Activated naive CD4-positive, alpha-beta T cell treated with anti-CD3 and anti-CD28 coated beads, Interleukin-2, amount 50 U/mL, for 72 hours (primary cell): ENCODE measurements around the gene ZNF584. TPM values are rescaled to one million over a fixed set of nuclear protein-coding genes. Genes with fewer than 3 reads are reported as not detected.
"Not testable (repeated sequence)": the region's sequence is repeated elsewhere in the genome, so short reads cannot be mapped to it uniquely, and the experiment has no call there.

ENCODE experiments used
- ATAC-seq, 2 donors: fragments of 150-1000 bp; cut with Tn5 transposase; 2 replicates each; pipeline ENCODE4 v1.10.0; 2021; ENCODE audit warnings: mild to moderate bottlenecking in 2 of 2, moderate library complexity in 2 of 2
- DNase-seq, 2 donors: peaks; one replicate each; pipeline ENCODE4 v3.0.0; 2021 to 2022; ENCODE audit warnings: low spot score in 2 of 2
- H3K27ac Mint-ChIP-seq, 2 donors: one replicate each; pipeline ENCODE4 v1.8.0; 2022; ENCODE audit warnings: mild to moderate bottlenecking in 2 of 2, mixed read lengths in 2 of 2
- H3K36me3 Mint-ChIP-seq, 2 donors: one replicate each; pipeline ENCODE4 v1.8.0; 2022; ENCODE audit warnings: mixed read lengths in 2 of 2
- H3K9me3 Mint-ChIP-seq, 2 donors: one replicate each; pipeline ENCODE4 v1.8.0; 2022; ENCODE audit warnings: mixed read lengths in 2 of 2
- total RNA-seq, 2 donors: library from RNA; stranded (reverse); gene quantifications; one replicate each; pipeline ENCODE4 v1.2.3, GENCODE V29; 2022

The ZNF584 gene
- total RNA-seq, 2 donors from 2014 or later, result 10.4 to 13.9 TPM

DNA sequence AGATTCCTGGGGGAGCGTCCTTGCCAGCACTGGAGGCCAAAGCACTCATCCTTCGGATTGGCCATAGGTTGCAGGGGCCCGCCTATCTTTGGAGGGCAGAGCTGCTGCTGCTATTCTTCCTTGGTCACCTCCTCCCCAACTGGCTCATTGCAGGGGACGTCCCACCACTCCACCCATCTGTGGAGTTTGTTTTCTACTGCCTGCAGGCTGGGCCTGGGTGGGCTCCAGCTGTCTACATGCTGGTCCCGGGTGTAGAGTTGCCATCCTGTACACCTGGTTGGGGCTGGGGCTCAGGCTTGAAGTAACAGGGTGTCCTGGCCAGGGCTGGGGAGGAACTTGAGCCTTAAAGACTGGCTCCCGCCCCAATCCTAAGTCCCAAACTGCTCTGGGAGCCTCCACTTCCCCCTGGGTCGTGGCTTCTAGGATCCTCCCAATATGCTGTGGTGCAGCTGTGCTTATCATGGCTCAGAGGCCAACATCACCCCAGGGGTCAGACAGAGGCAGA lies 10.9 kb upstream of the ZNF584 start:
- Mint-ChIP-seq H3K9me3 (no peaks in the 10 kb centered on the region), H3K36me3 (peaks cover 18 to 23% of the 10 kb centered on the region in 2 donors), H3K27ac (no peak overlapping the region)
- no peak for DNase-seq
- ATAC-seq, result no peak

DNA sequence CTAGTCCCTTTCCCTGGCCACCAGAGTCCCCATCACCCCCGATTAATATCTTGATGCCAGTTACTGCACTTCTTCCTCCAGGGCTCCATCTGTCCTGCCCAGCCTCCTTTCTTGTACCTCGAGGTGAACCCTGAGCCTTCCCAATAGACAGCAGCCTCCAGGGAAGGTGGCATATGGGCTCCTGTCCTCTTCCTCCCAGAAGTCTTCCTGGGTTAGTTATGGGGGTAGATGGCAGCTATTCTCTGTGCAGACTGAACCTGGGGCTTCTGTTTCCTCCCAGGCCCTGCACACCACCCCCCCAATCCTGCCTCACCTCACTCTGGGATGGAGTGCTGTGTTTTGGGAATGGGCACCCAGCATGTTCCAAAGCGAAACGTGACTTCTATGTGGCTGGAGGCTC lies 10.4 kb upstream of the ZNF584 start:
- ATAC-seq, result no peak
- no peak overlapping the region for H3K27ac Mint-ChIP-seq
- no peak for DNase-seq
- H3K36me3 Mint-ChIP-seq, result peaks cover 18% of the 10 kb centered on the region in 2 donors
- no peaks in the 10 kb centered on the region for H3K9me3 Mint-ChIP-seq

GRCh38 chr19:58398545-58398944 lies 9.9 kb upstream of the ZNF584 start:
- ATAC-seq, result no peak
- Mint-ChIP-seq H3K9me3 (no peaks in the 10 kb centered on the region), H3K27ac (no peak overlapping the region), H3K36me3 (peaks cover 13 to 16% of the 10 kb centered on the region in 2 donors)
- DNase-seq, result no peak

DNA sequence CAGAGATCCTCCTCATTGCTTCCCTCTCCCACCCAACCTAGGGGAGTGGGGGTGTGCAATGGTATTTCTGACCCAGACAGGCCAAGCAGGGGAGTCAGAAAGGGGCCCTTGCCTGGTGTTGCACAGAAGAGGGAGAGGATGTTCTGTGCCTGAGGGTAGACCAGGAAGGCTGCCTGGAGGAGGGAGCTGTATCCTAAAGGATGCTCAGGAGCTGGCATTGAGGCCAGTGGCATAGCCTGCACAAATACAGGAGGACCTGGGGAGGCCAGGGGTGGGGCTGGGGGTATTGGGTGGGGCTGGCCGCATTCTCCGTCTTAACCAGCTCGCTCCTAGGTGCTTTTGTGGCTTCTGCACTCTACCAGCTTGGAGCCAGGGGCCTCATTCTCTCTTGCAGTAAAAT lies 8.5 kb upstream of the ZNF584 start:
- H3K27ac Mint-ChIP-seq, result peak overlapping the region in 1 of 2 donors; percentile 53
- H3K36me3 Mint-ChIP-seq, result peaks cover under 1 to 2% of the 10 kb centered on the region in 2 donors
- DNase-seq (no peak), ATAC-seq (no peak)
- H3K9me3 Mint-ChIP-seq, result no peaks in the 10 kb centered on the region

DNA sequence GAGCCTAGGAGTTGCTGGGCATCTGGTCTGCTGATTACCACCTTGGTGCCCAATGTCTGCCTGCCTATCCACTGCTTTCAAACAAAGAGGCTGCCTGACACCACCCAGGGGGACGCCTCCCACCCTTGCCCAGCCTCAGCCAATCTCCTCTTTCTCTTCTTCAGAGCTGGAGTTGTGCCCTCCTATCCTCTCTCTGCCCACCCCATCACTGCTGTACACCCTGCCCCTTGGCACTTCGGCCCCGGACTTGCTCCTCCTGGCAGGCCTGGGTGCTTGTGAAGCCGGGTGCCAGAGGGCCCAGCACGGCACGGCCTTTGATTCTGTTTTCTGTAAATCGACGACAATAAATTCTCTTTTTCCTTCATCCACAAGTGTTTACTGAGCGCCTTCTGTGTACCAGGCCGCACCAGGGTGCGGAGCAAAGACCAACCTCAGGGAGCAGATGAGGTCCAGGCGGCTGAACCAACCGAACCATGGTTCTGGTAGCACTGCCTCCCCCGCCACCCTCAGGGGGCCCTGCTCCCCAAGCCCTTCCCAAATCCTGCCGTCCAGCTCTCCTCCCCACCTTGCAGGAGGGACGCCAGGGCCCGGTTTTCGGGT lies 8.0 kb upstream of the ZNF584 start:
- H3K9me3 Mint-ChIP-seq, result no peaks in the 10 kb centered on the region
- no peaks in the 10 kb centered on the region for H3K36me3 Mint-ChIP-seq
- ATAC-seq, result no peak
- peak overlapping the region; percentile 70 to 93 for H3K27ac Mint-ChIP-seq
- DNase-seq, result no peak

- ATAC-seq, result peak; percentile 97 to 99
- Mint-ChIP-seq H3K27ac (peak overlapping the region; percentile 70 to 93), H3K9me3 (no peaks in the 10 kb centered on the region), H3K36me3 (no peaks in the 10 kb centered on the region)
- peak; percentile 98 to 99 for DNase-seq
These were observed 7.3 kb upstream of the ZNF584 start for GRCh38 chr19:58400916-58401839.

DNA sequence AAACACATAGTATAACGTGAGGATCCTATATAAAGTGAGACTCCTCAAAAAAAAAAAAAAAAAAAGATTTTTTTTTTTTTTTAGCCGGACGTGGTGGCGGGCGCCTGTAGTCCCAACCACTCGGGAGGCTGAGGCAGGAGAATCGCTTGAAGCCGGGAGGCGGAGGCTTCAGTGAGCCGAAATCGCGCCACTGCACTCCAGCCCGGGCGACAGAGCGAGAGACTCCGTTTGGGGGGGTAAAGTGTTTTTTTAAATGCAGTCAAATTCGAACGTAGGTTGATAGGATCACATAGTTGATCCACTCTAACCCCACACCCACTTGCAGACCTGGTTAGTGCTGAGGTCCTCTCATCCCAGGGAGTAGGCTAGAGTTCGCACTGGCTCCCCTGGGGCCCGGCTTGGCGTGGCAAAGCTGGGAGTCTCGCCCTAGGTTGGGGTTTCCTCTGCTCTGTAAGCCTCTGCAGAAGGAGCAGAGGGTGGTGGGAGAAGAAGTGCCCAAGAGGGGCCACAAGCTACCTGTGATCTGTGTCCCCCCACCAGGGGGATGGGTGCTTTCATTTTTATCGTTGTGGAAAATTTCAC lies 6.5 kb upstream of the ZNF584 start:
- Mint-ChIP-seq H3K36me3 (no peaks in the 10 kb centered on the region), H3K27ac (peak overlapping the region in 1 of 2 donors; percentile 70), H3K9me3 (no peaks in the 10 kb centered on the region)
- DNase-seq (no peak), ATAC-seq (no peak)

GRCh38 chr19:58403920-58404478 lies 4.5 kb upstream of the ZNF584 start:
- H3K36me3 Mint-ChIP-seq, DNase-seq, H3K9me3 Mint-ChIP-seq, ATAC-seq: not testable (repeated sequence)
- peak overlapping the region in 1 of 2 donors; percentile 55 for H3K27ac Mint-ChIP-seq

DNA sequence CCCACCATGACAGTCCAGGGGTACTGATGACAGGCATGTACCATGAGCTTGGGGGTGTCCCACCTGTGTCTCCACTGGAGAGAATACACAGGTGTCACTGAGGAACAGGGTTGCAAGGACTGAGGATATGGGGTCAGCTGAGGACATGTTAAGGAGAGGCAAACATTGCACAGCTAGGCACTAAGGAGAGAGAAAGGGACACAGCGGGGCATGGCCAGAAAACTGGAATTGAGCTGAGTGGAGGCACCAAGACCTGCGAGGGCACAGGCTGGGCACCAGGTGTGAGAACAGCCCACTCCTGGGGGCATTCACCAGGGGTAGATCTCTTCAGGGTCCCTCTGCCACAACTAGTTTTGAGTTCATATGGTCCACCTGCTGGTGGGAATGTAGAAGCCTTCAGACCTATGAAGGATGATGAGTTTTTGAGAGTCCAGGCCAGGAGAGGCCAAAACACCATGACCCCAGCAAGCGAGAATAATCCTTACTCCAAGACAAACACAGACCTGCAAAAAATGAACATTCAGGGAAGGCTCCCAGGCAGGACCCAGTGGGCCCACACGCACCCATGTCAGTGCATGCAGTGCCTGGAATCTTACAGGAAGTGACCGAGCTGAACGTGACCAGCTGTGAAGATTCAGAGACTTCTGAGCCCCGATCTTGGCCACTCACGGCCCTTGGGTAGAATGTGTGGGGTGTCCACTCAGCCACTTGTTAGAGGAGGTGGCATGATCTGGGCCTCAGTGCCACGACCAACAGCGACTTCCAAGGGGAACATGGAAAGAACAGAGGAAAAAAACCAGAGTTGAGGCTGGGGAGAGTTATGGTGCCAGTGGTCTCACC lies 1.4 kb upstream of the ZNF584 start:
- no peak for ATAC-seq
- peak overlapping the region; percentile 83 to 91 for H3K27ac Mint-ChIP-seq
- no peaks in the 10 kb centered on the region for H3K9me3 Mint-ChIP-seq
- H3K36me3 Mint-ChIP-seq, result peaks cover 6 to 15% of the 10 kb centered on the region in 2 donors
- DNase-seq, result no peak

- H3K36me3 Mint-ChIP-seq, result peaks cover 6 to 15% of the 10 kb centered on the region in 2 donors
- peak in 1 of 2 donors; percentile 26 for ATAC-seq
- no peak for DNase-seq
- H3K27ac Mint-ChIP-seq, result peak overlapping the region; percentile 83 to 93
- H3K9me3 Mint-ChIP-seq, result no peaks in the 10 kb centered on the region
These were observed 744 bp upstream of the ZNF584 start for GRCh38 chr19:58407658-58408151.

GRCh38 chr19:58409010-58409790 lies 751 bp downstream of the ZNF584 start:
- DNase-seq (peak in 1 of 2 donors; percentile 46), ATAC-seq (peak in 1 of 2 donors; percentile 23)
- Mint-ChIP-seq H3K27ac (peak overlapping the region; percentile 83 to 92), H3K9me3 (no peaks in the 10 kb centered on the region), H3K36me3 (peaks cover 6 to 15% of the 10 kb centered on the region in 2 donors)

- ATAC-seq, result peak; percentile 68 to 71
- H3K36me3 Mint-ChIP-seq, result peaks cover 36 to 37% of the 10 kb centered on the region in 2 donors
- H3K27ac Mint-ChIP-seq, result no peak overlapping the region
- H3K9me3 Mint-ChIP-seq, result no peaks in the 10 kb centered on the region
- no peak for DNase-seq
These were observed 8.2 kb downstream of the ZNF584 start for GRCh38 chr19:58416604-58417003.

- no peak overlapping the region for H3K27ac Mint-ChIP-seq
- no peak for DNase-seq
- no peak for ATAC-seq
- no peaks in the 10 kb centered on the region for H3K9me3 Mint-ChIP-seq
- H3K36me3 Mint-ChIP-seq, result peaks cover 38 to 40% of the 10 kb centered on the region in 2 donors
These were observed 8.6 kb downstream of the ZNF584 start for GRCh38 chr19:58417071-58417470.

- Mint-ChIP-seq H3K9me3 (peaks cover 37 to 39% of the 10 kb centered on the region in 2 donors), H3K36me3 (peaks cover 58 to 71% of the 10 kb centered on the region in 2 donors), H3K27ac (no peak overlapping the region)
- ATAC-seq (no peak), DNase-seq (no peak)
These were observed 20.2 kb downstream of the ZNF584 start for GRCh38 chr19:58428617-58429016.

DNA sequence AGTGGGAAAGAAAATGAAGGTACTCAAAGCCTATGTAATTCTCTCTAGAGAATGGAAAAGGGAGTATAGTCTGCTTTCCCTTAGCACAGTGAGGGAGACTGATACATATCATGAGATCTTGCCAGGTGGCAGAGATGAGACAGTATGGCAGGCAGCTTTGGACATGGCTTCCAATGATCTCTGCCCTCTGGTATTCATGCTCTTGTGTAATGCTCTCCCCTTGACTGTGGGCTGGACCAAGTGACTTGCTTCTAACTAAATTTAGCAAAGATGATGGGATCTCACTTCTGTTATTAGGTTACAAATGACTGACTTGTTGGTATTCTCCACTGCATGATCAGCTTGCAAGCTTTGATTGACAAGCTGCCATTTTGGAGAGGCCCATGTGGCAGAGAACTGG lies 21.3 kb downstream of the ZNF584 start:
- Mint-ChIP-seq H3K27ac (no peak overlapping the region), H3K36me3 (peaks cover 69 to 80% of the 10 kb centered on the region in 2 donors), H3K9me3 (peaks cover 41 to 44% of the 10 kb centered on the region in 2 donors)
- no peak for DNase-seq
- ATAC-seq, result no peak
